HCT116 (cell line): ENCODE results near the gene WAS.

ENCODE experiments used
- CEBPB ChIP-seq: IDR thresholded peaks from 2 replicates; pipeline ENCODE4 v1.6.1; 2012; ENCODE audit warnings: low read depth
- ELF1 ChIP-seq: IDR thresholded peaks from 2 replicates; pipeline ENCODE4 v1.6.1; 2012; ENCODE audit warnings: low read depth, borderline replicate concordance
- EZH2 ChIP-seq: fragments of 200-600 bp; sonication (generic); IDR thresholded peaks from 2 replicates; pipeline ENCODE4 v1.6.1; 2017; ENCODE audit warnings: antibody characterized with exemption, mixed run types
- POLR2A ChIP-seq: IDR thresholded peaks from 2 replicates; pipeline ENCODE4 v1.7.0; 2011; ENCODE audit warnings: borderline replicate concordance; ENCODE audit not compliant: insufficient read depth, insufficient read length; ENCODE audit errors: extremely low read depth
- POLR2AphosphoS5 ChIP-seq: IDR thresholded peaks from 2 replicates; pipeline ENCODE4 v1.6.1; 2011; ENCODE audit warnings: mild to moderate bottlenecking, low read depth, low read length, moderate library complexity
- RAD21 ChIP-seq: IDR thresholded peaks from 2 replicates; pipeline ENCODE4 v1.6.1; 2012; ENCODE audit warnings: low read depth, mild to moderate bottlenecking
- SIN3A ChIP-seq: IDR thresholded peaks from 2 replicates; pipeline ENCODE4 v1.6.1; 2012; ENCODE audit warnings: low read depth
- SRF ChIP-seq: IDR thresholded peaks from 2 replicates; pipeline ENCODE4 v1.6.1; 2012; ENCODE audit warnings: low read depth
- TF ChIP-seq, protein P1 (sequence below), 3 experiments: fragments of 200-600 bp in 1 of 3; sonication (generic) in 1 of 3; IDR thresholded peaks in 2 of 3; conservative IDR thresholded peaks in 1 of 3; 2 replicates each; pipeline ENCODE4 v1.5.1; 2012 to 2017; ENCODE audit warnings: low read depth in 2 of 3, low read length in 2 of 3, antibody characterized with exemption in 1 of 3, borderline replicate concordance in 1 of 3, control low read depth in 1 of 3, mild to moderate bottlenecking in 1 of 3, mixed read lengths in 1 of 3, mixed run types in 1 of 3, moderate library complexity in 1 of 3; ENCODE audit not compliant: insufficient read depth in 1 of 3
- TF ChIP-seq, protein P2 (sequence below): IDR thresholded peaks from 2 replicates; pipeline ENCODE4 v1.6.1; 2012; ENCODE audit warnings: low read depth
- TF ChIP-seq, protein P3 (sequence below): IDR thresholded peaks from 2 replicates; pipeline ENCODE4 v1.6.1; 2012

DNA sequence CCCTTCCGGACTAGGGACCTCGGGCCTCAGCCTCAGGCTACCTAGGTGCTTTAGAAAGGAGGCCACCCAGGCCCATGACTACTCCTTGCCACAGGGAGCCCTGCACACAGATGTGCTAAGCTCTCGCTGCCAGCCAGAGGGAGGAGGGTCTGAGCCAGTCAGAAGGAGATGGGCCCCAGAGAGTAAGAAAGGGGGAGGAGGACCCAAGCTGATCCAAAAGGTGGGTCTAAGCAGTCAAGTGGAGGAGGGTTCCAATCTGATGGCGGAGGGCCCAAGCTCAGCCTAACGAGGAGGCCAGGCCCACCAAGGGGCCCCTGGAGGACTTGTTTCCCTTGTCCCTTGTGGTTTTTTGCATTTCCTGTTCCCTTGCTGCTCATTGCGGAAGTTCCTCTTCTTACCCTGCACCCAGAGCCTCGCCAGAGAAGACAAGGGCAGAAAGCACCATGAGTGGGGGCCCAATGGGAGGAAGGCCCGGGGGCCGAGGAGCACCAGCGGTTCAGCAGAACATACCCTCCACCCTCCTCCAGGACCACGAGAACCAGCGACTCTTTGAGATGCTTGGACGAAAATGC, at the start of gene WAS:
- no peak for TF ChIP-seq POLR2A
- TF ChIP-seq SRF, result no peak
- TF ChIP-seq, protein P1, sequence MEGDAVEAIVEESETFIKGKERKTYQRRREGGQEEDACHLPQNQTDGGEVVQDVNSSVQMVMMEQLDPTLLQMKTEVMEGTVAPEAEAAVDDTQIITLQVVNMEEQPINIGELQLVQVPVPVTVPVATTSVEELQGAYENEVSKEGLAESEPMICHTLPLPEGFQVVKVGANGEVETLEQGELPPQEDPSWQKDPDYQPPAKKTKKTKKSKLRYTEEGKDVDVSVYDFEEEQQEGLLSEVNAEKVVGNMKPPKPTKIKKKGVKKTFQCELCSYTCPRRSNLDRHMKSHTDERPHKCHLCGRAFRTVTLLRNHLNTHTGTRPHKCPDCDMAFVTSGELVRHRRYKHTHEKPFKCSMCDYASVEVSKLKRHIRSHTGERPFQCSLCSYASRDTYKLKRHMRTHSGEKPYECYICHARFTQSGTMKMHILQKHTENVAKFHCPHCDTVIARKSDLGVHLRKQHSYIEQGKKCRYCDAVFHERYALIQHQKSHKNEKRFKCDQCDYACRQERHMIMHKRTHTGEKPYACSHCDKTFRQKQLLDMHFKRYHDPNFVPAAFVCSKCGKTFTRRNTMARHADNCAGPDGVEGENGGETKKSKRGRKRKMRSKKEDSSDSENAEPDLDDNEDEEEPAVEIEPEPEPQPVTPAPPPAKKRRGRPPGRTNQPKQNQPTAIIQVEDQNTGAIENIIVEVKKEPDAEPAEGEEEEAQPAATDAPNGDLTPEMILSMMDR (IDR thresholded peaks at IDR 0.05 in 2 of 3, conservative IDR thresholded peaks at IDR 0.05 in 1 of 3; ENCODE audit: borderline replicate concordance in 1 of 3, insufficient read depth in 1 of 3, low read depth in 2 of 3, low read length in 2 of 3), result no peak
- TF ChIP-seq EZH2, result no peak
- no peak for TF ChIP-seq ELF1
- TF ChIP-seq, protein P2, sequence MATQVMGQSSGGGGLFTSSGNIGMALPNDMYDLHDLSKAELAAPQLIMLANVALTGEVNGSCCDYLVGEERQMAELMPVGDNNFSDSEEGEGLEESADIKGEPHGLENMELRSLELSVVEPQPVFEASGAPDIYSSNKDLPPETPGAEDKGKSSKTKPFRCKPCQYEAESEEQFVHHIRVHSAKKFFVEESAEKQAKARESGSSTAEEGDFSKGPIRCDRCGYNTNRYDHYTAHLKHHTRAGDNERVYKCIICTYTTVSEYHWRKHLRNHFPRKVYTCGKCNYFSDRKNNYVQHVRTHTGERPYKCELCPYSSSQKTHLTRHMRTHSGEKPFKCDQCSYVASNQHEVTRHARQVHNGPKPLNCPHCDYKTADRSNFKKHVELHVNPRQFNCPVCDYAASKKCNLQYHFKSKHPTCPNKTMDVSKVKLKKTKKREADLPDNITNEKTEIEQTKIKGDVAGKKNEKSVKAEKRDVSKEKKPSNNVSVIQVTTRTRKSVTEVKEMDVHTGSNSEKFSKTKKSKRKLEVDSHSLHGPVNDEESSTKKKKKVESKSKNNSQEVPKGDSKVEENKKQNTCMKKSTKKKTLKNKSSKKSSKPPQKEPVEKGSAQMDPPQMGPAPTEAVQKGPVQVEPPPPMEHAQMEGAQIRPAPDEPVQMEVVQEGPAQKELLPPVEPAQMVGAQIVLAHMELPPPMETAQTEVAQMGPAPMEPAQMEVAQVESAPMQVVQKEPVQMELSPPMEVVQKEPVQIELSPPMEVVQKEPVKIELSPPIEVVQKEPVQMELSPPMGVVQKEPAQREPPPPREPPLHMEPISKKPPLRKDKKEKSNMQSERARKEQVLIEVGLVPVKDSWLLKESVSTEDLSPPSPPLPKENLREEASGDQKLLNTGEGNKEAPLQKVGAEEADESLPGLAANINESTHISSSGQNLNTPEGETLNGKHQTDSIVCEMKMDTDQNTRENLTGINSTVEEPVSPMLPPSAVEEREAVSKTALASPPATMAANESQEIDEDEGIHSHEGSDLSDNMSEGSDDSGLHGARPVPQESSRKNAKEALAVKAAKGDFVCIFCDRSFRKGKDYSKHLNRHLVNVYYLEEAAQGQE, result no peak
- no peak for TF ChIP-seq POLR2AphosphoS5
- TF ChIP-seq SIN3A, result no peak
- TF ChIP-seq RAD21, result no peak
- TF ChIP-seq, protein P3, sequence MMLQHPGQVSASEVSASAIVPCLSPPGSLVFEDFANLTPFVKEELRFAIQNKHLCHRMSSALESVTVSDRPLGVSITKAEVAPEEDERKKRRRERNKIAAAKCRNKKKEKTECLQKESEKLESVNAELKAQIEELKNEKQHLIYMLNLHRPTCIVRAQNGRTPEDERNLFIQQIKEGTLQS, result no peak
- TF ChIP-seq CEBPB, result no peak
